GM18951 (cell line): ENCODE results near the gene SLC35F1.

Experiments used
- POLR2A ChIP-seq: IDR thresholded peaks from 4 replicates; pipeline ENCODE4 v1.6.1; 2011; ENCODE audit warnings: mild to moderate bottlenecking; ENCODE audit not compliant: insufficient read length, insufficient read depth; ENCODE audit errors: extremely low read depth
- in situ Hi-C: fragments of 300-500 bp; cut with MboI; formaldehyde crosslinking; loops from one replicate; pipeline ENCODE4 v1.12.0; 2022; ENCODE audit warnings: low sequenced_read_pairs, mixed read lengths, inconsistent platforms; ENCODE audit not compliant: unreplicated experiment

The SLC35F1 gene

GRCh38 chr6:118128755-118129154, 221.7 kb downstream of the SLC35F1 start:
- no peak for TF ChIP-seq POLR2A
- in situ Hi-C loops: no loop called here

GRCh38 chr6:118134206-118134605, 227.1 kb downstream of the SLC35F1 start:
- TF ChIP-seq POLR2A: no peak
- in situ Hi-C loops: no loop called here

- no peak for TF ChIP-seq POLR2A
- in situ Hi-C loops: no loop called here
Measured at GRCh38 chr6:118134736-118135135, 227.7 kb downstream of the SLC35F1 start.

- in situ Hi-C loops: no loop called here
- TF ChIP-seq POLR2A: no peak
Measured at GRCh38 chr6:118135371-118135770, 228.3 kb downstream of the SLC35F1 start.

GRCh38 chr6:118141211-118141610, 234.1 kb downstream of the SLC35F1 start:
- in situ Hi-C loops: no loop called here
- TF ChIP-seq POLR2A: no peak

GRCh38 chr6:118146584-118146983, 239.5 kb downstream of the SLC35F1 start:
- no peak for TF ChIP-seq POLR2A
- in situ Hi-C loops: no loop called here

GRCh38 chr6:118147511-118147910, 240.4 kb downstream of the SLC35F1 start:
- in situ Hi-C loops: no loop called here
- TF ChIP-seq POLR2A: no peak

- in situ Hi-C loops: no loop called here
- no peak for TF ChIP-seq POLR2A
Measured at GRCh38 chr6:118148561-118148960, 241.5 kb downstream of the SLC35F1 start.

GRCh38 chr6:118152524-118152923, 245.5 kb downstream of the SLC35F1 start:
- in situ Hi-C loops: no loop called here
- TF ChIP-seq POLR2A: no peak

- in situ Hi-C loops: no loop called here
- no peak for TF ChIP-seq POLR2A
Measured at GRCh38 chr6:118161343-118161742, 254.3 kb downstream of the SLC35F1 start.

GRCh38 chr6:118163542-118163941, 256.5 kb downstream of the SLC35F1 start:
- in situ Hi-C loops: no loop called here
- no peak for TF ChIP-seq POLR2A

- in situ Hi-C loops: no loop called here
- no peak for TF ChIP-seq POLR2A
Measured at GRCh38 chr6:118165500-118165899, 258.4 kb downstream of the SLC35F1 start.

- TF ChIP-seq POLR2A: no peak
- in situ Hi-C loops: no loop called here
Measured at GRCh38 chr6:118168421-118168820, 261.4 kb downstream of the SLC35F1 start.

- TF ChIP-seq POLR2A: no peak
- in situ Hi-C loops: no loop called here
Measured at GRCh38 chr6:118171852-118172251, 264.8 kb downstream of the SLC35F1 start.

- in situ Hi-C loops: no loop called here
- no peak for TF ChIP-seq POLR2A
Measured at GRCh38 chr6:118174071-118174470, 267.0 kb downstream of the SLC35F1 start.
